GM12878 (cell line): ENCODE data around the gene PINLYP. TPM values are rescaled to one million over a fixed set of nuclear protein-coding genes. Genes with fewer than 3 reads are reported as not detected.

Experiments
- ASH2L ChIP-seq: fragments of 300-600, 200-600 bp; sonication (generic); IDR thresholded peaks from 2 replicates; pipeline ENCODE4 v1.6.1; 2017; ENCODE audit warnings: low read depth, mild to moderate bottlenecking, borderline replicate concordance
- BRCA1 ChIP-seq: IDR thresholded peaks from 2 replicates; pipeline ENCODE4 v1.6.1; 2011; ENCODE audit warnings: low read depth, low read length, improper control_type of control experiment
- CBFB ChIP-seq: IDR thresholded peaks from 2 replicates; pipeline ENCODE4 v1.6.1; 2016; ENCODE audit warnings: antibody characterized with exemption, low read depth
- CBX5 ChIP-seq: sonication (generic); IDR thresholded peaks from 2 replicates; pipeline ENCODE4 v1.6.1; 2016; ENCODE audit warnings: low read depth, moderate library complexity, mild to moderate bottlenecking, inconsistent platforms
- CHD2 ChIP-seq: IDR thresholded peaks from 2 replicates; pipeline ENCODE4 v1.6.1; 2011; ENCODE audit warnings: low read depth, low read length, improper control_type of control experiment, borderline replicate concordance
- CREM ChIP-seq: IDR thresholded peaks from 2 replicates; pipeline ENCODE4 v1.6.1; 2014; ENCODE audit warnings: antibody characterized with exemption, low read depth
- DPF2 ChIP-seq: fragments of 450-650 bp; IDR thresholded peaks from 2 replicates; pipeline ENCODE4 v1.6.1; 2017; ENCODE audit warnings: mild to moderate bottlenecking
- EED ChIP-seq: sonication (generic); IDR thresholded peaks from 2 replicates; pipeline ENCODE4 v1.6.1; 2016; ENCODE audit warnings: antibody characterized with exemption, low read depth
- EZH2 ChIP-seq: IDR thresholded peaks from 2 replicates; pipeline ENCODE4 v1.6.1; 2012; ENCODE audit warnings: low read depth, mild to moderate bottlenecking, control low read depth, inconsistent platforms, low read length, borderline replicate concordance; ENCODE audit not compliant: control insufficient read depth
- FOXK2 ChIP-seq: fragments of 450-650 bp; IDR thresholded peaks from 2 replicates; pipeline ENCODE4 v1.6.1; 2017; ENCODE audit warnings: mild to moderate bottlenecking, moderate library complexity
- FOXM1 ChIP-seq: IDR thresholded peaks from 2 replicates; pipeline ENCODE4 v1.6.1; 2012; ENCODE audit warnings: low read depth, mild to moderate bottlenecking, inconsistent platforms, low read length, moderate library complexity
- GABPA ChIP-seq: IDR thresholded peaks from 2 replicates; pipeline ENCODE4 v1.6.1; 2014; ENCODE audit warnings: antibody characterized with exemption, low read depth, mild to moderate bottlenecking, inconsistent platforms
- HDAC2 ChIP-seq: fragments of 200-600 bp; sonication (generic); IDR thresholded peaks from 2 replicates; pipeline ENCODE4 v1.6.1; 2017
- IKZF2 ChIP-seq, 2 experiments: fragments of 450-650 bp; IDR thresholded peaks; 2 replicates each; pipeline ENCODE4 v1.6.1; 2017; ENCODE audit warnings: mild to moderate bottlenecking in 2 of 2, moderate library complexity in 2 of 2
- JUND ChIP-seq: IDR thresholded peaks from 2 replicates; pipeline ENCODE4 v1.6.1; 2012; ENCODE audit warnings: low read depth, mild to moderate bottlenecking, low read length, improper control_type of control experiment, moderate library complexity
- KDM1A ChIP-seq: fragments of 200-600 bp; sonication (generic); IDR thresholded peaks from 2 replicates; pipeline ENCODE4 v1.6.1; 2016; ENCODE audit warnings: borderline replicate concordance
- NFYA ChIP-seq: IDR thresholded peaks from 2 replicates; pipeline ENCODE4 v1.6.1; 2011; ENCODE audit warnings: low read depth, mild to moderate bottlenecking, low read length, improper control_type of control experiment, borderline replicate concordance
- NRF1 ChIP-seq: conservative IDR thresholded peaks from 2 replicates; pipeline ENCODE4 v1.6.1; 2011; ENCODE audit warnings: mild to moderate bottlenecking, low read depth, low read length, improper control_type of control experiment
- POLR2AphosphoS5 ChIP-seq: IDR thresholded peaks from 2 replicates; pipeline ENCODE4 v1.6.1; 2011; ENCODE audit warnings: mild to moderate bottlenecking, low read length, inconsistent platforms
- POU2F2 ChIP-seq: IDR thresholded peaks from 3 replicates; pipeline ENCODE4 v1.6.1; 2011; ENCODE audit warnings: low read depth, mild to moderate bottlenecking, low read length, borderline replicate concordance
- RB1 ChIP-seq: fragments of 450-650 bp; formaldehyde crosslinking; IDR thresholded peaks from 2 replicates; pipeline ENCODE4 v1.6.1; 2017; ENCODE audit warnings: mild to moderate bottlenecking, borderline replicate concordance
- SMAD5 ChIP-seq: IDR thresholded peaks from 2 replicates; pipeline ENCODE4 v1.6.1; 2016; ENCODE audit warnings: antibody characterized with exemption, low read depth
- SPI1 ChIP-seq: IDR thresholded peaks from 2 replicates; pipeline ENCODE4 v1.6.1; 2011; ENCODE audit warnings: low read depth, mild to moderate bottlenecking, low read length, moderate library complexity, borderline replicate concordance; ENCODE audit not compliant: insufficient read depth
- SRF ChIP-seq, 2 experiments: IDR thresholded peaks; 2 replicates each; pipeline ENCODE4 v1.6.1; 2011; ENCODE audit warnings: low read depth in 2 of 2, low read length in 2 of 2, mild to moderate bottlenecking in 1 of 2, moderate library complexity in 1 of 2
- TAF1 ChIP-seq: IDR thresholded peaks from 2 replicates; pipeline ENCODE4 v1.6.1; 2011; ENCODE audit warnings: mild to moderate bottlenecking, low read depth, low read length, borderline replicate concordance
- TARDBP ChIP-seq: IDR thresholded peaks from 2 replicates; pipeline ENCODE4 v1.6.1; 2016; ENCODE audit warnings: borderline replicate concordance
- TCF3 ChIP-seq: IDR thresholded peaks from 2 replicates; pipeline ENCODE4 v1.6.1; 2012; ENCODE audit warnings: low read depth, mild to moderate bottlenecking, low read length, borderline replicate concordance; ENCODE audit not compliant: insufficient read depth
- ZNF24 ChIP-seq: fragments of 450-650 bp; IDR thresholded peaks from 2 replicates; pipeline ENCODE4 v1.6.1; 2017; ENCODE audit warnings: antibody characterized with exemption, mild to moderate bottlenecking
- polyA plus RNA-seq, 11 experiments: library from polyadenylated mRNA; depleted of rRNA in 4 of 11; unstranded in 6 of 11; stranded (reverse) in 5 of 11; fragments of >200 nt; fragmentation: Nextera tagmentation in 4 of 11; fragmentation: Illumina TruSeq in 1 of 11; extraction: Ambion mirVana in 4 of 11; extraction: Trizol in 1 of 11; gene quantifications; 1 replicate in 1 of 11; 2 replicates in 10 of 11; pipeline versions ENCODE4 v1.2.1 to v1.2.3, GENCODE V29; 2011 to 2016; ENCODE audit warnings: inconsistent platforms in 2 of 11, missing spikeins in 2 of 11, low read depth in 1 of 11
- total RNA-seq, 4 experiments: library from RNA; depleted of rRNA in 3 of 4; stranded (reverse); fragments of >200 nt in 3 of 4; fragmentation: Illumina TruSeq in 1 of 4; extraction: Trizol in 1 of 4; gene quantifications; 2 replicates each; pipeline versions ENCODE4 v1.2.1 to v1.2.3, GENCODE V29; 2013 to 2021
- TF ChIP-seq, protein P1 (sequence below): IDR thresholded peaks from 2 replicates; pipeline ENCODE4 v1.6.1; 2011; ENCODE audit warnings: borderline replicate concordance, low read depth, mild to moderate bottlenecking, moderate library complexity, low read length; ENCODE audit not compliant: insufficient read depth, poor library complexity, severe bottlenecking
- TF ChIP-seq, protein P2 (sequence below): IDR thresholded peaks from 2 replicates; pipeline ENCODE4 v1.6.1; 2012; ENCODE audit warnings: low read depth, low read length, improper control_type of control experiment
- TF ChIP-seq, protein P3 (sequence below): IDR thresholded peaks from 2 replicates; pipeline ENCODE4 v1.6.1; 2011; ENCODE audit warnings: borderline replicate concordance, low read depth, mild to moderate bottlenecking, moderate library complexity, mixed read lengths, low read length; ENCODE audit not compliant: insufficient read depth; ENCODE audit errors: extremely low read length

The PINLYP gene
- total and polyA plus RNA-seq, 10 of the 15 experiments (the other 5 are each of a cell fraction or from before 2014, with no cell fraction given): 1.0 to 26.9 (median 11.4) TPM

DNA sequence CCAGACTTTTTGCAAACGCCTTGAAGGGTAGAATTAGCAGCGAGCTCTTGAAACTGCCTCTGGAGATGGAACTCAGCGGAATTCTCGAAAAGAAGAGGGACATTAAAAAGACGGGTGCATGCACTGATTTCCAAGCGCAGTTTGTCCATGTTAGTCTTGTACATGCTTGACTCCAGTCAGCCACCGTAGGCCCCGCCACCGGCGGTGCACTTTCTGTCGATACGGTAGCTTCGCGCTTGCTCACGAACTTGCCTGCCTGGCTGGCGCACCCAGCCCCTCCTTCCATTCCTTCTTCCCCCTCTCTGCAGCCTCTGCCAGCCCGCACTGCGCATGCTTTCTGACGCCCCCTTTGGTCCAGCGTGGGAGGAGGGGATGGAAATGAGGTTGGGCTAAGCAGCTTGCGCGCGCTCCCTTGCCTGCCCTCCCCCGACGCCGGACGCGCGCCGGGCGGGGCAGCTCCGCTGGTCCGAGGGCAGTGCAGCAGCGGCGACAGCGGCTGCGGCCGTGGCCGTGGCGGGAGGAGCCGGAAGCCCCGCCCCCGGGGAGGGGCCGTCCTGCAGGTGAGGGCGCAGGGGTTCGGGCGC lies 42.5 kb upstream of the PINLYP start, which contains the start of gene ZNF575 (continued):
- TF ChIP-seq, protein P1, sequence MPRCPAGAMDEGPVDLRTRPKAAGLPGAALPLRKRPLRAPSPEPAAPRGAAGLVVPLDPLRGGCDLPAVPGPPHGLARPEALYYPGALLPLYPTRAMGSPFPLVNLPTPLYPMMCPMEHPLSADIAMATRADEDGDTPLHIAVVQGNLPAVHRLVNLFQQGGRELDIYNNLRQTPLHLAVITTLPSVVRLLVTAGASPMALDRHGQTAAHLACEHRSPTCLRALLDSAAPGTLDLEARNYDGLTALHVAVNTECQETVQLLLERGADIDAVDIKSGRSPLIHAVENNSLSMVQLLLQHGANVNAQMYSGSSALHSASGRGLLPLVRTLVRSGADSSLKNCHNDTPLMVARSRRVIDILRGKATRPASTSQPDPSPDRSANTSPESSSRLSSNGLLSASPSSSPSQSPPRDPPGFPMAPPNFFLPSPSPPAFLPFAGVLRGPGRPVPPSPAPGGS: peak; percentile 56
- TF ChIP-seq CHD2 (0 out of 2 replicates have a peak, but pooled peaks have one; percentile 63), NFYA (no peak), JUND (no peak), SMAD5 (peak; percentile 40; the same call in 1 of the 2 replicates), RB1 (no peak; the same call in 1 of the 2 replicates), FOXK2 (no peak), EED (no peak), IKZF2 (IDR thresholded peaks at IDR 0.05) (peak in 1 of 2 experiments; percentile 8; a peak in 1 of 4 replicates), DPF2 (0 out of 2 replicates have a peak, but pooled peaks have one; percentile 60), SPI1 (no peak), TAF1 (no peak), BRCA1 (no peak), POLR2AphosphoS5 (peak; percentile 41; the same call in 1 of the 2 replicates), TARDBP (0 out of 2 replicates have a peak, but pooled peaks have one; percentile 30), CBX5 (no peak), TCF3 (0 out of 2 replicates have a peak, but pooled peaks have one; percentile 30), ZNF24 (no peak), SRF (IDR thresholded peaks at IDR 0.05; ENCODE audit: low read depth in 2 of 2, low read length in 2 of 2) (no peak), KDM1A (no peak), HDAC2 (no peak), FOXM1 (no peak), GABPA (no peak), NRF1 (peak; percentile 65), EZH2 (no peak), ASH2L (0 out of 2 replicates have a peak, but pooled peaks have one; percentile 20), CREM (peak; percentile 65; the same call in 1 of the 2 replicates), POU2F2 (peak; percentile 29; the same call in 1 of the 3 replicates), CBFB (0 out of 2 replicates have a peak, but pooled peaks have one; percentile 64)
- TF ChIP-seq, protein P2, sequence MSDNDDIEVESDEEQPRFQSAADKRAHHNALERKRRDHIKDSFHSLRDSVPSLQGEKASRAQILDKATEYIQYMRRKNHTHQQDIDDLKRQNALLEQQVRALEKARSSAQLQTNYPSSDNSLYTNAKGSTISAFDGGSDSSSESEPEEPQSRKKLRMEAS: 0 out of 2 replicates have a peak, but pooled peaks have one; percentile 11
- TF ChIP-seq, protein P3, sequence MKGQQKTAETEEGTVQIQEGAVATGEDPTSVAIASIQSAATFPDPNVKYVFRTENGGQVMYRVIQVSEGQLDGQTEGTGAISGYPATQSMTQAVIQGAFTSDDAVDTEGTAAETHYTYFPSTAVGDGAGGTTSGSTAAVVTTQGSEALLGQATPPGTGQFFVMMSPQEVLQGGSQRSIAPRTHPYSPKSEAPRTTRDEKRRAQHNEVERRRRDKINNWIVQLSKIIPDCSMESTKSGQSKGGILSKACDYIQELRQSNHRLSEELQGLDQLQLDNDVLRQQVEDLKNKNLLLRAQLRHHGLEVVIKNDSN: no peak
